ENCODE measurements around the gene HOXC9.
A peak's percentile ranks its signal among the peaks of the same experiment; 100 is the strongest.

The HOXC9 gene

DNA sequence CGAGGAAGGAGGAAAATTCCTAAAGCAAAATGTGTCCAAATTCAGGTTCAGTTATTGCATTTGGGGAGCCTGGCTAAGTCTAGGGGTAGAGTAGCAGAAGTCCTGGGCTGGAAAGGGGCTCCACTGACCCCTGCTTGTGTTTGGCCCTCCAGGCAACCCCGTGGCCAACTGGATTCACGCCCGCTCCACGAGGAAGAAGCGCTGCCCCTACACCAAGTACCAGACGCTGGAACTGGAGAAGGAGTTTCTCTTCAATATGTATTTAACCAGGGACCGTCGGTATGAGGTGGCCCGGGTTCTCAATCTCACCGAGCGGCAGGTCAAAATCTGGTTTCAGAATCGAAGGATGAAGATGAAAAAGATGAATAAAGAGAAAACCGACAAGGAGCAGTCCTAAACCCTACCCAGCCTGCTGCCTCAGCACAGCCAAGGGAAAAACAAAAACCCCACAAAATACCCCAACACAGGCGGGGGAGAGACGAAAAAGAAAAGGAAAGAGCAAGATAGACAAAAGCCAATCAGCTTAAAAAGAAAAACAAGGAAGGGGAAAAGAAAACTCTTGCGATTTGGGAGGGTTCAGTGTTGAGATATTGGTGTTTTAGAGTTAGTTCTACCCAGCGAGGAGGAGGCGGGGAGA, 2.4 kb downstream of the HOXC9 start:
- no peak for DNase-seq (ENCODE audit: low read depth in 2 of 2)

DNA sequence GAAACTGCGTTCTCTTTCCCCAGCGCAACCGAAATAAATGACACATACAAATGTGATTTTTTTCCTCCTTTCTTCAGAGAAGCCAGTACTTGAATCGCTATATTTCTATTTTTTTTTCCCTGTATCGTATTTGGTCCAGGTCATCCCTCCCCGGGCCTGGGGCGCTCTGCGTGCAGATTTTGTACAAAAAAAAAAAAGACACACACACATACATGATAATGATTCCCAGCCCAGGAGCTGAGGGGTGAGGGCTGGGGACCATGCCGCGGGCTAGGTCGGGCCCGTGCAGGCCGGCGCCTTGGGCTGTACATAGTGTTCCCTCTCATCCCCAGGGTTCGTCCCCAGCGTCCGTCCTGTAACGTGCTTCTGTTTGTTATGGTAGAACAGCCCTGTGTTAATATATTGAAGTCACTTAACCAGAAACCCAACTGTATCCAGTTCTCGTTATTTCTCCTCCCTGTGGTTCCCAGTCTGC, 3.0 kb downstream of the HOXC9 start:
- no peak for DNase-seq (ENCODE audit: low read depth in 2 of 2)

DNA sequence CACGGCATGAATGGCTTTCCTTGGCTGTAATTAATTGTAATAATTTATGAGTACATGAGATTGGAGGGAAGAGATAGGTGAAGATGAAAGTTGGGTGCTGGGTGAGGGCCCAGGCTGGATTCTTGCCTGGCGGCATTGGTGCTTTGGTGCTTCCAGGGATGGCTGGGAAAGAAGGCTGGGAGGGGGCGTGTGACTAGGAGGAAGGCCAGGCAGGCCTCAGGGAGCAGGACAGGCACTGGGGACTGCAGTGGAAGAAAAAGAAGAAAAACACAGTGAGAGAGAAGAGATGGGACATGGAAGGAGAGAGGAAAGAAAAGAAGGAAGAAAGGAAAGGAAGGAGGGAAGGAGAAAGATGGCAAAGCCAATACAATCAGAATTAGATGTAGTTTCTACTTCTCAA, 3.7 kb downstream of the HOXC9 start:
- DNase-seq (ENCODE audit: low read depth in 2 of 2), result no peak

DNA sequence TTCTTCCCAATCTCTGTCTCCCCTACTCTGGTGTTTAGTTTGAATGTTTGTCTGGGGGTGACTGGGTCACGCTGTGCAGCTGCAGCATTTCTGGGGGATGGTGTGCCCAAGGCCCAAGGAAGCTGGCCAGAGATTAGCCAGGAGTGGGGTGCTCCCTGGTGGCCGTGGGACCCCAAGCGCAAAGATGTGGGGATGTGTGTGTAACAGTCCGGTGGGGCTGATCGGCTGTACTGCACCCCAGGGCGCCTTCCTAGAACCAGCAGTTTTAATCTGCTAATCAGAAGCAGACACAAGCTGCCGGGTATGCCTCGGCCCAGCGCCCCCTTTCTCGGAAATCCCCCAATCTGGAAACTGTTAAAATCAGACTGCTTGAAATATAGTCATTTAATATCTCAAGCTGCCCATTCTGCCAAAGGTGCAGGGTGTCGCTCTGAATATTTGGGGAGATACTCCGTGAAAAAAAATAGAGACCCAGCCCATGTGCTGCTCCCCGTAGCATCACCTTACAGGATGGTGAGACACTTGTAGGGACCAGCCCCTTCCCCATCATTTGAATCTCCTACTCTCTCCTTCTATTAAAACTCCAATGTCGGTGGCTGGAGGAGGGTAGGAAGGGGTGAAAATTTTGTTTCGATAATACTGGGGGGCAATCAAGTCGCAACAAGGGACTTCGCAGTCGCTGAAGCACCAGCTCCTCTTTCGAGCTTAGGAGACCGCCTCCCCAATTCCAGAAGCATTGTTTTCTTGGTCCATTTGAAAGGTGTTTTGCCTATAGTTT, 4.3 kb downstream of the HOXC9 start:
- DNase-seq (ENCODE audit: low read depth in 2 of 2), result no peak

DNA sequence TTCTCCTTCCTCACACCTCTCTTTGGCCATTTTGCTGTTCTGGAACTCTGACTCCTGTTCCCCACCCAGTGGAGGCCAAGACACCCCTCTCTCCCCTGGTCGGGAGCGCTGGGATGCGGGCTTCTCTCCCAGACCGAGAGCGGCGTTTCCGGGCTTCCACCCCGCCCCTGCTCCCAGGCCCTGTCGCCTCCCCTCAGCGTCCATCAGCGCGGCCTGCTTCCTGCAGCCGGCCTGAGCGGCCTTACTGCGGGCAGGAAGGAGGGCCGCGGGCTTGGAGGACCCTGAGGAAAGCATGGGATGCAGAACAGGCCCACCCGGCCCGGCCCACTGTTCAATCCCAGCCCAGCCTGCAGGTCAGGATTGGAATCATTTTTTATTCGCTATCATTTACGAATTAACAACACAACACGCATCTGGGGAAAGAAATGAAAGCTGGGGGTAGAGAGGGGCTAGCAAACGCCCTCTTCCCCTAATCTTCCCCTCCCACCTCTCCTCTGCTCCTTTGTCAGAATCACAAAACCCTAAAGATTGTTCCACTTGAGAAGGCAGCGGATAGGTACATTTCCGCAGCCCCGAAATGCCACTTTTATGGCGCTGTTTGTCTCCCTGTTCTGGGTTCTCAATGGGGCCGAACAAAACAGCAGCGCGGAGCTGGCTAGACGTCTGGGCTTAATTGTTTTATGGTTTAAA, 5.0 kb downstream of the HOXC9 start:
- no peak for DNase-seq (ENCODE audit: low read depth in 2 of 2)

DNA sequence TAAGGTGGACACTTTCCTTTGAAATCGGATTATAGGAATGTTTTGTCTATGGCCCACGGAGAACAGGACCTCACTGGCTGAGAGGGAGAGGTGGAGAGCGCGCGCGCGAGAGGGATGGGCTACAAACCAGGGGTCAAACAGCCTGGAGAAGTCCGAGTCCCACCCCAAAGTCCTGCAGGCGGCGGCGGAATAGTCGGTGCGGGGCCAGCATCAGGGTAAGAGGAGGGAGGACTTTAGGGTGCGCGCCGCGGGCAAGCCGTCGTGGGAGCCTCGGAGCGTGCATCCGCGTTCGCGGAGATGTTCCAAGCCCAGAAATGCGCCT, 5.5 kb downstream of the HOXC9 start:
- no peak for DNase-seq (ENCODE audit: low read depth in 2 of 2)

DNA sequence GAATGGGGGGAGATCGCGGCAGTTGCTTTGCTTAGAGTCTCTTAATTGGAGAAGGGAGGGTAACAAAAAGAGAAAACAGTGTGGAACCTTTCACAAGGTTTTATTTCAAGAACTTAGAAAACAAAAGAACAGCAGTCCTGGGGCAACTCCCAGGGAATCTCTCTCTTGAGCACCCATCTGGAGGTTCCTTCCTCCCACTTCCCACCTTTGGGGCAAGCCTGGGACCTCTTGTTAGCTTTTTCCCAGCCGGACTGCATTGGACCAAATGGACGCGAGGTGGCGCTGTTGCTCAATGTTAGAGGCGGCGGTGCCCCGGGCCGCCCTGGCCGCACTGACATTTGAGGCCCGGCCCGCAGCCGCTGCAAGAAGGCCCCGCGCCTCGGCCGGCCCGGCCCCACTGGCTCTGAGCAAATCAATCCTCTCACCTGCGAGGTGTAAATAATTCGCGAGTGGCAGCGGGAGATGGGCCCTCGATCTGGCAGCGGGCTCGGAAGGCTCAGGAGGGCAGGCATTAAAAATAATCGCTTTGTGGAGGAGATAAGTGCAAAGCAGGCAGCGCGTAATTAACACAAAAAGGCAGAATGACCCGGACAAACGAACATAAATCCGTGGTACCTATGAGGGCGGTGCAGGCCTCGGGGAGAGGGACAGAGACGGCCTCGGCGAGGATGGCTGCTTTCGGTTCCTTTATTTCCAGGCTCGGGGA, 6.0 kb downstream of the HOXC9 start:
- DNase-seq (ENCODE audit: low read depth in 2 of 2), result peak; percentile 75 to 79

DNA sequence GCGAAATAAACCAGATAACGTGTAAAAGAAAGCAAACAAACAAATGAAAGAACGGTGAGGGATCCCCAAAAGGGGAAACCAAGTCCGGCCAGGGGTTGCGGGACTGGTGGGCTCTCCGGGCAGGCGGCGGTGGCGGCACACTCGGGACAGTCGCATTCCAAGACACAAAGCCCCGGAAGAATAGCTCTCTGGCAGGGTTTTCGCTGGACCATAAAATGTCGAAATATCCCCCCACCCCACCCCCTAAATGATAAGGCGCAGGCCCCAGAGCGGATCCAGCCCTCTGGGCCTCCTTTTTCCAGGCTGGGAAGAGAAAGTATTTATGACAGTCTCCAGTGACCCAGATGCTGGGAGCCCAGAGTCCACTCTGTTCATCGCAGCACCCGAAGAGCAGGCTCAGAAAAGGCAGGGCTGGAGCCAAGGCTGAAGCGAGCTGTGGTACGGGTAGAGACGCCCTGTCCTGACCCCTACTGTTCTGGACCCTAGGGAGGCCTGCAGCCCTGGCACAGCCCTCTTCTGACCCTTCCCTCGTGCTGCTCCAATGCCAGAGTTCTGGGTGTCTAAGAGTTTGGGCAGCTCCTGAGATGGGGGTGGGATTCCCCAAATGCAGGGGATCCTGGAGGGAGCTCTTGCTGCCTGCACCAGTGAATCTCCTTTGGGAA, 6.7 kb downstream of the HOXC9 start:
- DNase-seq (ENCODE audit: low read depth in 2 of 2), result no peak

DNA sequence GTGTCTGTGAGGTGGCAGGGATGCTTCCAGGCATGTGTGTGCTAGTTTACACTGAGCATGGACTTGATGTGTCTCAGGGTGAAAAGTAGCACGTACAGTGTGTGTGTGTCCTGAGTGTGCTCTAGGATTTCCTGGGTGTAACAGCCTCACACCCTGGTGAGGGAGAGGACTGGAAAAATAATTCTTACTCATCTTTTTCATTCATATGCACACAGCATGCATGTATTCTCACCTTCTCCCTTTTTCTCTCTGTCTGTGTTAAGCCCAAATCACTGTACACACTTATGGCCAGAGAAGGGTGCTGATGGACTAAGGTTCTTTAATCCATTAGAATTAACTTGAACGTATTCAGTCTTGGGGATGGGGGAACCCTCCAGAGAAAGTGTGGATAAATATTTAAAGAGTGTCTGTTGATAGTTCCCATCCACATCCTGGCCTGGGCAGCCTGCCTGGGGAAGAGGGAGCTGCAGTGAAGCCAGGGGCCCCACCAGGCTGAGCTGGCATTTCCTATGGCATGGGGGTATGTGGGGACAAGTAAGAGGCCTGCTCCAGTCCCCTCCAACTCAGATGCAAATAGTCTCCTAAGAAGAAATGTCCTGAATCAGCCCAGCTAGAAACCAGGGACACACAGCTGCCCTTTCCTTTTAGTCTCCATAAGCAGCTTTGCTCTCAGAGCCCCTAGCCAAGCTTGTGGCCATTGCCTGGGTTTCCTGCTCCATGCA, 7.7 kb downstream of the HOXC9 start:
- no peak for DNase-seq (ENCODE audit: low read depth in 2 of 2)

DNA sequence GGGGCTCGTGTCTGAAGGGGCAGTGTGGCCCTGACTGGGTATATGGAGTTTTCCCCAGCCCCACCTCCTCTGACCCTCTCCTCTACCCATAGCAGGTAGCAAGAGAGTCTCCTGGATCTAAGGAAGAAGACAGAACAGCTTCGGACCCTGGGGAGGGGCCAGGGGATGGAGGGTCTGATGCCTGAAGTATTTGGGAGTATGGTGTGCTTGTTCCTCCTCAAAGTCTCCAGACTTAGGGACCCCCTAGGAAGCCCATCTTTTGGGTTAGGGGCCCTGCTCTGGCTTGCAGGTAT, 8.2 kb downstream of the HOXC9 start:
- no peak for DNase-seq (ENCODE audit: low read depth in 2 of 2)

DNA sequence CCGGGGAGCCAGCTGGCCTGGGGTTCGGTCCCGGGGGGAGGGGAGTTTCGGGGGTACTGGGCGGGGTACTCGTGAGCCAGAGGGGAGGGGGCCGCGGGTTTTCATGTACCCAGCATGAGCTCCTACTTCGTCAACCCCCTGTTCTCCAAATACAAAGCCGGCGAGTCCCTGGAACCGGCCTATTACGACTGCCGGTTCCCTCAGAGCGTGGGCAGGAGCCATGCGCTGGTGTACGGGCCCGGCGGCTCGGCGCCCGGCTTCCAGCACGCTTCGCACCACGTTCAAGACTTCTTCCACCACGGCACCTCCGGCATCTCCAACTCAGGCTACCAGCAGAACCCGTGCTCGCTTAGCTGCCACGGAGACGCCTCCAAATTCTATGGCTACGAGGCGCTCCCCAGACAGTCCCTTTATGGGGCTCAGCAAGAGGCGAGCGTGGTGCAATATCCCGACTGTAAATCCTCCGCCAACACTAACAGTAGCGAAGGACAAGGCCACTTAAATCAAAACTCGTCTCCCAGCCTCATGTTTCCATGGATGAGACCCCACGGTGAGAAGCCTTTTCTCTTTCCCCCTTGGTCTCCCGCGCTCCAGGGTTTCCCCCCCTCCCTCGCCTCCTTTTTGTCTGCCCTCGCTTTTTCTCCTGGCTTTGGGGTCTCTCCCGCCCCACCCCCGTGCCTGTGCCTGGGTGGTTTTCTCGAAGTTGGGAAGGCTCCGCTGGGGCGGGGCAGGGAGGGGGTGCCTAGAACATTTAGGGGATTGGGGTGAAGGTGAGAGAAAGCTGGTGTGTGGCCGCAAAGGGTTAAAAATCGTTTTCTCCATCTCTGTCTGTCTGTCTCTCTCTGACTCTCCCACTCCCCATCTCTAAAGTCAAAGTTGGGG, 9.5 kb downstream of the HOXC9 start:
- DNase-seq (ENCODE audit: low read depth in 2 of 2), result no peak

DNA sequence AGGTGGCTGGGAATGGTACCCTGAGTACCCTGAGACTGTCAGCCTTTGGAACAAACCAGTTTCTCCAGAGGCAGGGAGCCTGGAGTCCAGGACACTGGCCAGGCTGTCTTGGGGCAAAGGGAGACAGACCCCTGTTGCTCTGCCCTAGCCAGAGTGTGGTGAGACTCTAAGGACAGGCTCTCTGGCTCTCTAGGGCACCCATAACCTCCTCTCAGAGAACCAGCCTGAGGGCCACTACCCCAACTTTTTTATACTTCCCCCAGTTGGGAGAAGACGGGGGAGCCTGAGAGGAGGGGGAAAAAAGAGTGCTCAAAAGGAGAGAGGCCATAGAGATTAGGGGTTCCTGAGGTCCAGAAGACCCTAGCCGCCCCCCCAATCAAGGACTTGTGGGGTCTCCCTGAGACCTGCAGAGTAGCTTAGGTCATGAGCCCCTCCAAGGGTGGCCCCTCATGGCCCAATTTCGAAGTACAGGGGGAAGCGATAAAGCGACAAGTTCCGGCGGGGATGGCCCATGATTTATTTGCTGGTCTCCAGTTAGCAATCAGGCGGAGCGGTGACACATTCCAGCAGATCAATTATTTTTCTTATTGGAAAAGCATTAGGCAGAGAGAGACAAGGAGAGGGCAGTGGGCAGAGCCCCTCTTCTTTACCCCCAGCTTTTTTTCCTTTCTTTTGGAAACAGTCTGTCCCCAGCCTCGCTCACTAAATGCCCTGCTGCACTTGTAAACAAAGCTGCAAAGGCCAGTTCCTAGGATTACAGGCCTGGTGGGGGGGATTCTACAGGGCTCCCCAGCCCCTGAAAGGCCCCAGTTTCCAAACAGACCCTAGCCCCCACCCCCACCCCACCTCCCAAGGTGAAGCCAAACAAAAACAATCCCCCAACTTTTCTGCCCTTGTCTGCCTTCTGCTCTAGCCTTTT, 10.4 kb downstream of the HOXC9 start:
- no peak for DNase-seq (ENCODE audit: low read depth in 2 of 2)

DNA sequence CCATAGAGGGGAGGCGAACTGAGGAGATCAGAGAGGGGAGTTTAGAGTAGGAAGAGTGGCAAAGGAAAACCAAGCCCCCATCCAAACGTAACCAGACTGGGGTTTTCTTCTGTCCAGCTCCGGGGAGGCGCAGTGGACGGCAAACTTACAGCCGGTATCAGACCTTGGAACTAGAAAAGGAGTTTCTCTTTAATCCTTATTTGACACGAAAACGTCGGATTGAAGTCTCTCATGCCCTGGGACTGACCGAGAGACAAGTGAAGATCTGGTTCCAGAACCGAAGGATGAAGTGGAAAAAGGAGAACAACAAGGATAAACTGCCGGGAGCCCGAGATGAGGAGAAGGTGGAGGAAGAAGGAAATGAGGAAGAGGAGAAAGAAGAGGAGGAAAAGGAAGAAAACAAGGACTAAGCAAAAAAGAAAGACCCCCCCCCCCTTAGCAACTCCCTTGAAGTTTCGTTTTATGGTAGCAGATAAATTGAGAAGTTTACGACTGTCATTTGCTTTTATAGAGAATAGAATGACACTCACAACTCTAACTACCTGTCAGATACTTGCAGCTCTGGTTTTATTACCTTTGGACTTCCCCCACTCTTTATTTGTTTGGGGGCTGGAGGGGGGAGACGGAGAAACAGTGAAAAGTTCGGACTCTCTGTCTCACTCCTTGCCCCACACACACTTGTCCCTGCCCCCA, 11.2 kb downstream of the HOXC9 start:
- DNase-seq (ENCODE audit: low read depth in 2 of 2), result no peak

DNA sequence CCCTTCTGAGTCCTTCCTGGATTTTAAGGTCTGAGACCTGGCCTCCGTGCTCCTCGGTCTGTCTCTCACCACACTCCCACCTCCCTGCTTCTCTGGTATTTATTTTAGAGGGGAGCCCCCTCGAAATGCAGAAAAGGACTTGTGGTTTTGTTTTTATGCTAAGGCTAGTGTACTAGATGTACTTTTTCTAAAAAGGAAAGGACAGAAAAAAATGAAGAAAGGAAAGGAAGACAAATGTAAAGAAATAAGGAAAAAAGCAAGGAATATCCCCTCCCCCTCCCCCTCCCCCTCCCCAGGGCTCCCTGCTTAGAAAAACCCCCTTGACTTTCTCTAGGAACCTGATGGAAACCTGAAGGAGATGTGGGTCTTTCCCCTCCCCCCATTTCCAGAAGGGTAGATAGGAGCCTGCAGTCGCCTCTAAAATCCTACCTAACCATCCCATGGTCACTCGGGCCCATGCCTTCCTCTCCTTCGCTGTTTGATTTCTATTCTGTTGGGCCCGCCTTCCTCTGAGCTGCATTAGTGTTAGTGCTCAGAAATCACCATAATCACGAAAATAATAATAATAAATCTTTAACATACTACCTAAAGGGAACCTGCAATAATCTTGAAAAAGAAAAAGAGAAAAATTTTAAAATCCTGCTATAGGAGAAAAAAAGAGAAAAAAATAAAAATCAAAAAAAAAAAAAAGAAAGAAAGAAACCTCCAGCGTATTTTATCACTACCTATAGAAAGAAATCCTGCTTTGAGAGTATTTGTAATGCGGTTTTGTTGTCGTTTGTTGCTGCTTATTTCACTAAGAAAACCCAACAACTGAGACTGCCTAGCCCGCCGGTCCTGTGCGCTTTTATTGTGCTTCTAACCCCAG, 11.9 kb downstream of the HOXC9 start:
- DNase-seq (ENCODE audit: low read depth in 2 of 2), result no peak

DNA sequence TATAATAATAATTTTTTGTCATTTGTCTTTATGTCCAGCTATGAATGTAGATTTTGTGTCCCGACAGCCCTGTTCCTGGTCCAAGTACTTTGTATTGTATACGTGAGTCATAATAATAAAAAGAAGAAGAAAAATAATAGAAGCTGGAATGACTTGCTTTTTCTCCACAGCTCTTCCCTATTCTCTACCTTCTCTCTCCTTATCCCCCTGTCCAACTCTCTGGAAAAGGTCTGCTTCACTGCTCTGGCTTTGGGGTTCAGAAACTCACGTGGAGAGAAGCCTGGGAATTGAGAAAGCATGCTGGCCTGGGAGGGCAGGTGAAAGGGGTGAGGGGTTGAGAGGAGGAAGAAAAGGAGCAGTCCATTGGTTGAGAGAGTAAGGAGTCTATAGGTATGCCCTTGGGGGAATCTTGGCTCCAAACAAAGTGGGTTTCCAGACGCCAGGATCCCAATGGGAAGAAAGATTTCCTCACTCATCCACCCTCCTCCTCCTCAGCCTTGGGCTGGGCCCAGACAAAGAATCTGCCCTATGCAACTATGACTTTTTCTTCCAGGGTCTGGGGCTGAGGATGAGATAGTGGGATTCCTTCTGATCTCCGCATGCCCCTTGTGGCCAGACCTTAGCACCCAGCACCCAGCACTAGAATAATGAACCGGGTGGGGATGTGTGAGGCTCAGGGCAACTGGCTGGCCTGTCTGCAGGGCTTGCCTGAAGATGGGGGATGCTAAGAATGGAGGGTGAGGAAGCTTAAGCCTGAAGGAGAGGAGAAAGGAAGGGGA, 12.9 kb downstream of the HOXC9 start:
- DNase-seq (ENCODE audit: low read depth in 2 of 2), result no peak

DNA sequence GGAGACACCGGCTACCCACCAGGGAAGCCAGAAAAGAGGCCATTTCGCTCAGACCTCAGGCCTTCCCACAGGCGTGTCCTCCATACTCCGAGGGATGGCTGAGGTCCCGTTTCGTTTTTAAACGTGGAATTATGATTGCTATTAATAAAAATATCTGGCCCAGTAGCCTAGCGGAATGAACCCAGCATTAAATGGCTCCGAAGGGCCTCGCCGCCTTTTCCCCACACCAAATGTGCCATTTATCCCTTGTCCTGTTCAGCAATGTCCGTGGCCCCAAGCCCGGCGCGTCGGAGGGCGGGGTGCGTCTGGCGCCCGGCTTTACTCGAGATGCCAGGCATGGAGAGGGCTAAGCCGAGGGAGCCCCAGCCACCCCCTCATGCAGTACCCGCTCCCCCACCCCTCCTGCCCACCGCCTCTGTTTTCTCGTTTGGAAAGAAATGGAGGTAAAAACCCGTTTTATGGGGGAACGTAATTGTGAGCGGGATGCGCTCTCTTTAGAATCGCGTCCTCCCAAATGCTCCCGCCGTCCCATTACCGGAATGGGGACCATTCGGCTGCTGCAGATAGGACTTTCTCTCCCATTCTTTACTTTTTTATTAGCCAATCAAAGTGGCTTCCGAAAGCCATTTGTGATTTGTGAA, 14.5 kb downstream of the HOXC9 start:
- no peak for DNase-seq (ENCODE audit: low read depth in 2 of 2)

All from stimulated activated CD8-positive, alpha-beta memory T cell treated with anti-CD3 and anti-CD28 coated beads, Interleukin-2, amount 100 ng/mL, for 48 hours (primary cell).